Hematopoietic multipotent progenitor cell treated with erythropoietin and hydrocortisone succinate and interleukin-3 and kit ligand, for 6 days (in vitro differentiated cells): ENCODE measurements around the gene SLC39A2.
"Not testable (repeated sequence)": the region's sequence is repeated elsewhere in the genome, so short reads cannot be mapped to it uniquely, and the experiment has no call there.

Experiments
- DNase-seq: peaks from one replicate; pipeline ENCODE4 v3.0.0-alpha.2; 2015

SLC39A2 gene, protein sequence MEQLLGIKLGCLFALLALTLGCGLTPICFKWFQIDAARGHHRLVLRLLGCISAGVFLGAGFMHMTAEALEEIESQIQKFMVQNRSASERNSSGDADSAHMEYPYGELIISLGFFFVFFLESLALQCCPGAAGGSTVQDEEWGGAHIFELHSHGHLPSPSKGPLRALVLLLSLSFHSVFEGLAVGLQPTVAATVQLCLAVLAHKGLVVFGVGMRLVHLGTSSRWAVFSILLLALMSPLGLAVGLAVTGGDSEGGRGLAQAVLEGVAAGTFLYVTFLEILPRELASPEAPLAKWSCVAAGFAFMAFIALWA

DNA sequence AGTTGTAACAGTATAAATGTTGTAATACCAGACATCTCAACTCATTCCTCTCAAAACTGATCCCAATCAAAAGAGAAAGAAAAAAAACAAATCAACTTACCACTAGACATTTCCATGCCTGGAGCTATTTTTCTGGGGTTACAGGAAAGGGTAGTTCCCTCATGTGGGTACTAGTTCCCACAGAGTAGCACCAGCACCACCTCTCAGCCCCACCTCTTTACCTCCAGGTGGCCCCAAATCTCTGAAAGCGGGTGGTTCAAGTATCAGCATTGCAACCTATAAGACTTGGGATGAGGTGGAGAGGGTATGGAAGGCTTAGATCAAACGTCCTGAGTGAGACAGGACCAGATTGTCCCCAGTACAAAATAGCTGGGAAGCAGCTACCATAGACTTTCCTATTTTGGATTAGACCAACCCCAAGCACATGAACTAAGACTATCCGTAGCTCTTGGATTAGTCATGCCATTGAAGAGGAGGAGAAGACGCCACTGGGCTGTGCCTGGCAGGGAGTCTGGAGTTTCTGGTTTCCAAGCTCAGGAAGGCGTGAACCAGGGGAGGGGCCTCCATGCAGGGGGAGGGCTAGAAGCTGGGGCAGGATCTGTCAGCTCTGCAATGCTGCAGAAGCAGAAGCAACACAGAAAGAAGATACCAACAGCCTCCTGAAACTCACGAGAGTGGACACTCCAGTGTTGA lies at the start of gene SLC39A2:
Gene SLC39A2, plus strand, starts transcription at position 620 of the 693 bp plus-strand sequence. CDS start 154 bp downstream, outside the sequence.
- peak; percentile 6 for DNase-seq

- DNase-seq: peak; percentile 76
Observed at GRCh38 chr14:20954736-20955537, 44.2 kb upstream of the SLC39A2 start, which contains the start of gene RNASE2. RNASE2 (plus strand) TSS chr14:20955487; CDS start chr14:20955772, 285 bp downstream.

DNA sequence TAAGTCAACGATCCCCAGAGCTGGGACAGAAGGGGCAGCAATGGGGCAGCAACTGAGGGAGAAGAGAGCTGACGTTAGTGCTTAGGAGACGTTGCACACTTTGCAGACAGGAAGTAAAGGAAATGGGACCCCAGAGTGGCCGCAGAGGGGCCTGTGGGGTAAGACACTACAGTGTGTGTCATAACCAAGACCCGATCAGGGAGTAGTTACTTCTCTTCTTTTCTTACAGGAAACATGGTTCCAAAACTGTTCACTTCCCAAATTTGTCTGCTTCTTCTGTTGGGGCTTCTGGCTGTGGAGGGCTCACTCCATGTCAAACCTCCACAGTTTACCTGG lies 43.6 kb upstream of the SLC39A2 start:
- peak; percentile 58 for DNase-seq

GRCh38 chr14:20956376-20956976 lies 42.6 kb upstream of the SLC39A2 start:
- no peak for DNase-seq

GRCh38 chr14:20958946-20959345 lies 40.1 kb upstream of the SLC39A2 start:
- DNase-seq: not testable (repeated sequence)

DNA sequence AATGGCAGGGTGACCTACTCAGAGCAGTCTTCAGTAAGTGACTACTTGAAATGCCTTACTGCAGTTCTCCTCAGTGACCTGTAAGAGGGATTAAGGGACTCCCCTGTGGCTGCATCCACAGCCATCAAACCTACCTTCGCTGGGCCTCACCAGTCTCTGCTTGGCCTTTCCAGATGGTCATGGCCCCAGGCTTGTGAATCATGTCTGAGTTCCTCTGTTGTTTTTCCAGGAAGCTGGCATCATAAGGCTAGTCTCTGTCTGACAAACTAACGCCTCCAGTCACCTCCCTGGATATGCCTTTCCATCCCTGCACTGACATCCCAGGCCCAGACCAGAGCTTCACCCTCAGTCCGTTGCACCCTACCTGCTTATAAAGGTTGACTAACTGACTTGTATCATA lies 29.8 kb upstream of the SLC39A2 start:
- no peak for DNase-seq

GRCh38 chr14:20970647-20970982 lies 28.5 kb upstream of the SLC39A2 start:
- no peak for DNase-seq

GRCh38 chr14:20970983-20971704 lies 27.9 kb upstream of the SLC39A2 start:
- peak; percentile 89 for DNase-seq

GRCh38 chr14:20971705-20972021 lies 27.4 kb upstream of the SLC39A2 start:
- DNase-seq: no peak

DNA sequence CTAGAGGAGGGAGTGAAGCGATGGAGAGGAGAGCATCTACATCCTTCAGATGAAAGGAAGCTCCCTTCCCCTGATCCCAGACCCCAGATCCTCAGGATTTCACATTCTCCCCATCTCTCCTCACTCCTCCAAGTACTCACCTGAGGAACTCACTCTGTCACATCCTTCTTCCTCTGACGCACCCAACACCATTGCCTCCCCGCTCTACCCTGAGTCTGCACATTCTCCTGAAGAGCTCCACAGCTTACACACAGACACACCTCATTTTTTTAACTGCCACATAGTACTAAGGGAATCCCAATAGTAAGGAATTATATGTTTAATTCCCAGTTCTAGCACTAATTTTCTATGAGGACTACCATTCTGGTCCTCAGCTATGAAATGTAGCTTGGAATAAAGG lies 25.6 kb upstream of the SLC39A2 start:
- no peak for DNase-seq

DNA sequence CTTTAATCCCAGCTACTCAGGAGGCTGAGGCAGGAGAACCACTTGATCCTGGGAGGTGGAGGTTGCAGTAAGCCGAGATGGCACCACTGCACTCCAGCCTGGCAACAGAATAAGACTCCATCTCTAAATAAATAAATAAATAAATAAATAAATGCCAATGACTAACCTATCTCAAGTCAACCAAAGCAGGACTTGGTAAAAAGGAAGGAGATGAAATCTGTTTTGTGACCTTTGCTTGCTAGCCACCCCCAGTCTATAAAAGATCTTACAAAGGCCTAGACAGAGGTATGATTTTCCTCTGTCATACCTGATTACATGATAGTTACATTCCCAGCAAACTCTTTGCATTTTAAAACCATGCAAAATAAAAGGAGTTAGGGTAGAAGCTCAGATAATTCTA lies 22.8 kb upstream of the SLC39A2 start:
- DNase-seq: no peak

DNA sequence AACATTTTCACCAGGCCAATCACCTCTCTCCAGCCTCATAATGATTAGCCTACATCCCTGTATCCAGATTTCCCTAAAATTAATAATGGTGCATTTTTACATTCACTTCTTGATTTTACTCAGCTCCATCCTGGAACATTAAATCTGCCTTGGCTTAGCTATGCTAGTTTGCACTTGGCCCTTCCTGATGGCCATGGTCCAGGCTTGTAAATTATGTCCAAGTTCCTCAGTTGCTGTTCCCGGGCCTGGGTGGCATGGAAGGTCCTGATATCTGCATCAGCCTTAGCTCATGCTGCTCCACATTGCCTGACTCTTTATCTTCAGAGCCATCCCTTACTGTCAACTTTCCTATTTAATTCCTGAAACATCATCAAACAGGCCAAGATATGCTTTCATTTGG lies 20.4 kb upstream of the SLC39A2 start:
- no peak for DNase-seq

DNA sequence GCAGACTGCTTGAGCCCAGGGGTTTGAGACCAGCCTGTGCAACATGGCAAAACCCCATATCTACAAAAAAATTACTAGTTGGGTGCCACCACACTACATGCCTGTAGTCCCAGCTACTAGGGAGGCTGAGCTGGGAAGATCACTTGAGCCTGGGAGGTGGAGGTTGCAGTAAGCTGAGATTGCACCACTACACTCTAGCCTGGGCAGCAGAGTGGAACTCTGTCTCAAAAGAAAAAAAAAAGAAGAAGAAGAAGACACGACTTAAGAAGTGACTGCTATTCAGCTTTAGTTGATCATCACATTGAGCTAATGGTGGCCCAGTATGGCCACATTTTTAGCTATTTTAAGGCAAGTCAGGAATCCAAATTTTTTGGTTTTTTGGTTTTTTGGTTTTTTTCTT lies 18.2 kb upstream of the SLC39A2 start:
- no peak for DNase-seq

DNA sequence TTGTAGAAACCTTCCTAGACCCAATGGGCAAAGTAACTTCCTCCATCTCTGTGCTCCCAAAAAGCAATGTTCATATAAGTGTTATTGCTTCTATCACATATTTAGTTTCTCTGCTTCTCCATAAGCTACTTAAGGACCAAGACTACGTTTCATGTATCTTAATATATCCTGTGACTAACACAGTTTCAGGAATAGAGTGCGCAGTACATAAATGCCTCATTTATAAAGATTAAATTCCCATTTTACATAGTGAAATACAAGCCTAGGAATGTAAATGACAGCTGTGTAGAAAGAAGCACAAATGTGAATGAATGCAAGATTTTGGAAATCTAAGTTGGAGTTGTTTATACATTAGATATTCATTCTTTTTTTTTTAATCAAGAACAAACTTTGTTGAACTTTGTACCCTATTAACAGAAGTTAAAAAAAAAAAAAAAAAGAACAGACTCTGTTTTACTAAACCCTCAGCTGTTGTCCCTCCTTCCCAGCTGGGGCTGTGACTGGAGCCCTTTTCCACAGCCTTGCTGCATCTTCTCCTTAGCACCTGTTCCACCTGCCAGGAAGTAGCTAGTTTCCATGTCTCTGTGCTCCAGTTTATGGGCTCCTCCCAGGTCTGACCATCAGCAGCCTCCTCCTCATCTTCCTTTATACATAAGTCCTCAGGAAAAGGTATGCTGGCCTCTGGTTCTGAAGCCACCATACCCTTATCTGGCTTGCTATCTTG lies 16.3 kb upstream of the SLC39A2 start:
- DNase-seq: no peak

DNA sequence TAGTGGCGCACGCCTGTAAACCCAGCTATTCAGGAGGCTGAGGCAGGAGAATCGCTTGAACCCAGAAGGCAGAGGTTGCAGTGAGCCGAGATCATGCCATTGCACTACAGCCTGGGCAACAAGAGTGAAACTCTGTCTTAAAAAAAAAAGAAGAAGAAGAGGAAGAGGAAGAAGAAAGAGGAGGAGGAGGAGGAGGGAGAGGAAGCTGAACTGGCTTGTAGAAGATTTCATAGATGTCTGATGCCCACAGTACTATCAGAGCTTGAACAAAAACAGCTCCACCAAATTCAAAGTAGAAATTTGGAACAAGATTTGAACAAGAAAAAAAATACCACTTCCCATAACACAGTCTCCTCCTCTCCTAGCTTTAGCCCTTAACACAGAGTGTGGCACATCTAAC lies 13.4 kb upstream of the SLC39A2 start:
- not testable (repeated sequence) for DNase-seq

DNA sequence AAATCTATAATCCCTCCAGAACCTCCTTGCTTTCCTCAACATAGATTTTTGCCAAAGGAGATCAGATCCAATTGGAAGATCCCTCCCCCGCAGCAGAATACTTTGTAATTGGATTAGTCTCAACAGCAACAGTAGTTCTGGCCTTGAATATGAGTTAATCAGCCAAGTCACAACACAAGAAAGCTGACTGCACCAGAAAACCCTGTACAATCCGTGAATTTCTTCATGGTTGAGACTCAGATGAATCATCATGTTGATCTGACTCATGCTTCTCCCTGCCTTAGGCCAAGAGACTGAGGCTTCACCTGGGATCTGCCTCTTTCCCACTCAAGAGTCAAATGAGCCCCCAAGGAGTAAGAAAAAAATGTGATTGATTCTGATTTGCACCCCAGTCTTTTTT lies 12.3 kb upstream of the SLC39A2 start:
- DNase-seq: no peak

GRCh38 chr14:20988717-20989470 lies 10.2 kb upstream of the SLC39A2 start:
- DNase-seq: no peak

DNA sequence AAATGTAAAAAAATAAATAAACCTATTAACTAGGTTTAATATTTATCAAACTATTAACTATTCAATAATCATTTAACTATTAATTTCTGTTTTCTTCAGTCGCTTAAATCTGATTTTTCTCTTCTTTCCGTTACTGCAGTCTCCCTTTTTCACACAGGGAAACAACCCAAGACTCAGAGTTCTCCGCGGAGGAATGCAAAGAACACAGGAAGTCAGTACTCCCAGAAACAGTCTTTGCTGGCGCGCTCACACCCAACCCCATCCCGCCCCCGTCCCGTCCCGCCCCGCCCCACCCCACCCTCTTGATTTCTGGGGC lies 9.7 kb upstream of the SLC39A2 start:
- DNase-seq: no peak

- peak; percentile 99 for DNase-seq
Observed at GRCh38 chr14:20989787-20990600, 9.1 kb upstream of the SLC39A2 start, which contains the start of gene METTL17. METTL17 (plus strand) TSS chr14:20989980; CDS start chr14:20990003, 23 bp downstream.

GRCh38 chr14:20996521-20996920 lies 2.6 kb upstream of the SLC39A2 start:
- DNase-seq: no peak

GRCh38 chr14:20997115-20997514 lies 2.0 kb upstream of the SLC39A2 start:
- DNase-seq: no peak
